Measurements from ENCODE around the gene FAM153A. TPM values are rescaled to one million over a fixed set of nuclear protein-coding genes. Genes with fewer than 3 reads are reported as not detected.
"Not testable (repeated sequence)": the region's sequence is repeated elsewhere in the genome, so short reads cannot be mapped to it uniquely, and the experiment has no call there.

Gene FAM153A
- total and polyA plus RNA-seq, 2 of the 8 experiments (the other 6 are each of a cell fraction or from before 2014, with no cell fraction given), result not detected

DNA sequence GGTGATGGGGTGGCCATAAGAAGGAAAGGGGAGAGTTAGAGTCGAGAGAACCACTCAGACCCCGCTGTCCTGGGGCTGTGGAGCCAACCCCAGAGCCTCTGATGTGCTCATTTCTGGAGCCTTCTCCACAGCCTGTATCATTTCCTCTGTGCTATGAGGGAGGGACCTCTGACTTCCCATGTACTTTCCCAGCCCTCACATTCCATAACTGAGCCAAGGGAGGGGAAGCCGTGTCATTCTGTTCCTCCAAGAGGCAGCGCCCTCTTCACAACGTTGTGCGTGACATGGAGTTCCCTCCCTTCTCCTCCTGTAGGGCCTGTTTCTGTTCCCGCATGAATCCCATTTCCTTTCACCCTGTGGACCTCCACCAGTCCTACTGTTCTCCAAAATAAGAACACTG is 57.8 kb downstream of the FAM153A start:
- H4K8ac ChIP-seq (ENCODE audit: extremely low read depth, insufficient read depth, low read length); H3K23me2 ChIP-seq (ENCODE audit: low read depth, low read length); H4K20me1 ChIP-seq (replicated peaks in 1 of 2; ENCODE audit: control insufficient read depth in 1 of 2, insufficient read depth in 2 of 2, low read length in 2 of 2); H3K4me3 ChIP-seq (ENCODE audit: extremely low read depth in 1 of 4, insufficient read depth in 2 of 4, low read depth in 3 of 4, low read length in 4 of 4); H2BK12ac ChIP-seq (ENCODE audit: low read depth, low read length); H3K18ac ChIP-seq (ENCODE audit: extremely low read depth, low read length); FAIRE-seq; H3K4me1 ChIP-seq (replicated peaks in 1 of 4; ENCODE audit: control insufficient read depth in 3 of 4, insufficient read depth in 4 of 4, low read length in 3 of 4); CTCF ChIA-PET (ENCODE audit: partially characterized antibody); H3K79me2 ChIP-seq (ENCODE audit: control insufficient read depth in 1 of 2, insufficient read depth in 2 of 2, low read length in 2 of 2); H2AFZ ChIP-seq (ENCODE audit: low read length); POLR2A ChIA-PET (ENCODE audit: partially characterized antibody); H2BK15ac ChIP-seq (ENCODE audit: low read length); H3K79me1 ChIP-seq (ENCODE audit: low read depth, low read length); H3K4ac ChIP-seq (replicated peaks; ENCODE audit: insufficient read length, low read depth, low read length); H3K9me3 ChIP-seq (ENCODE audit: insufficient read depth in 2 of 2, low read depth in 1 of 2, low read length in 1 of 2); H3K27ac ChIP-seq (ENCODE audit: low read depth, low read length); H3K4me2 ChIP-seq (ENCODE audit: insufficient read depth in 1 of 2, low read depth in 2 of 2, low read length in 2 of 2); DNase-seq (ENCODE audit: low read depth in 1 of 2, low spot score in 2 of 2); H2BK120ac ChIP-seq (replicated peaks; ENCODE audit: low read depth, low read length); H2AK5ac ChIP-seq (ENCODE audit: low read depth, low read length); H2BK20ac ChIP-seq (ENCODE audit: low read length); H4K5ac ChIP-seq (ENCODE audit: insufficient read length, low read depth, low read length); H3K14ac ChIP-seq (ENCODE audit: insufficient read length); H2BK5ac ChIP-seq (ENCODE audit: low read depth, low read length); H3K36me3 ChIP-seq (ENCODE audit: control insufficient read depth in 2 of 4, insufficient read depth in 4 of 4, low read length in 3 of 4); H3K23ac ChIP-seq (ENCODE audit: insufficient read length); H3K56ac ChIP-seq (replicated peaks; ENCODE audit: insufficient read length, low read depth, low read length); H4K91ac ChIP-seq (replicated peaks; ENCODE audit: insufficient read length, low read length); H3K27me3 ChIP-seq (replicated peaks in 1 of 4; ENCODE audit: control insufficient read depth in 3 of 4, extremely low read depth in 1 of 4, insufficient read depth in 3 of 4, low read length in 3 of 4); H3K9ac ChIP-seq (replicated peaks in 1 of 4; ENCODE audit: extremely low read depth in 1 of 4, low read depth in 3 of 4, low read length in 3 of 4): not testable (repeated sequence)
- WGBS, 2 experiments (ENCODE audit: extremely low coverage in 1 of 2, insufficient coverage in 1 of 2, insufficient read length in 1 of 2, insufficient replicate concordance in 2 of 2, low coverage in 1 of 2, low lambda C conversion rate in 2 of 2, missing lambda C conversion rate in 1 of 2), result no CpG with 5 or more reads among the region's 7 CpGs

DNA sequence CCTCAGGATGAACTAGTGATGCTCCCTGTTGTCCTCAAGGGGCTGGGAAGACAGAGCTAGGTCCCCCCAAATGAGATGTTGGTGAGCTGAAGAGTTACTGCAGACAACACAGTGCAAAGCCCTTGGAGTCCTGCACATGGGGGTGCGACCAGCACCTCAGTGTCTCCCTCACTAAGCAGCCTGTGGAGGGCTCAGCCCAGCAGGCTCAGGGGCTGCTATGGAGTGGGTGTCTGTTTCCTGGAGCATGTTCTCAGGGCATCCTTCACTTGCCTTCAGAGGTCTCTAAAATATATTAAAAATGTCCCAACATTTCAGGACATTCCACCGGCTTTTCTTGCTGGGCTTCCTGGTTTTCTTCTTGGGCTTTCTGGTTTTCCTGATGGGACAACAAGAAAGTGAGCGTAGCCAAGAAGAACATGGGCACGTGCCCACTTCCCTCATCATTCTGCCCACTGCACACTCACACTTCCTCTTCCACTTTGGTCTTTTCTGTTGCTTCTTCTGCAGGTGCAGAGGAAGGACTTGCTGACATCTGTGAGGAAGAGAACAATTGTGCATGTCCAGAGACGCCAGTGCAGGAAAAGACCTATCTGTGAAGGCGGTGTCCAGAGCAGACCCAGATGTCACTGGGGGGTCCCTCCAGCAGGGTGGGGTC is 58.7 kb downstream of the FAM153A start:
- H3K79me1 ChIP-seq (ENCODE audit: low read depth, low read length); DNase-seq (ENCODE audit: low read depth in 1 of 2, low spot score in 2 of 2); H3K14ac ChIP-seq (ENCODE audit: insufficient read length); H2BK5ac ChIP-seq (ENCODE audit: low read depth, low read length); POLR2A ChIA-PET (ENCODE audit: partially characterized antibody); H2BK20ac ChIP-seq (ENCODE audit: low read length); H2BK12ac ChIP-seq (ENCODE audit: low read depth, low read length); H3K4ac ChIP-seq (replicated peaks; ENCODE audit: insufficient read length, low read depth, low read length); H3K23ac ChIP-seq (ENCODE audit: insufficient read length); H4K5ac ChIP-seq (ENCODE audit: insufficient read length, low read depth, low read length); H3K4me1 ChIP-seq (replicated peaks in 1 of 4; ENCODE audit: control insufficient read depth in 3 of 4, insufficient read depth in 4 of 4, low read length in 3 of 4); H2BK15ac ChIP-seq (ENCODE audit: low read length); FAIRE-seq; H2BK120ac ChIP-seq (replicated peaks; ENCODE audit: low read depth, low read length); H3K79me2 ChIP-seq (ENCODE audit: control insufficient read depth in 1 of 2, insufficient read depth in 2 of 2, low read length in 2 of 2); H2AFZ ChIP-seq (ENCODE audit: low read length); H3K4me2 ChIP-seq (ENCODE audit: insufficient read depth in 1 of 2, low read depth in 2 of 2, low read length in 2 of 2); CTCF ChIA-PET (ENCODE audit: partially characterized antibody); H3K9ac ChIP-seq (replicated peaks in 1 of 4; ENCODE audit: extremely low read depth in 1 of 4, low read depth in 3 of 4, low read length in 3 of 4); H4K20me1 ChIP-seq (replicated peaks in 1 of 2; ENCODE audit: control insufficient read depth in 1 of 2, insufficient read depth in 2 of 2, low read length in 2 of 2); H3K36me3 ChIP-seq (ENCODE audit: control insufficient read depth in 2 of 4, insufficient read depth in 4 of 4, low read length in 3 of 4); H4K91ac ChIP-seq (replicated peaks; ENCODE audit: insufficient read length, low read length); H3K23me2 ChIP-seq (ENCODE audit: low read depth, low read length); H3K27ac ChIP-seq (ENCODE audit: low read depth, low read length); H3K56ac ChIP-seq (replicated peaks; ENCODE audit: insufficient read length, low read depth, low read length); H3K18ac ChIP-seq (ENCODE audit: extremely low read depth, low read length); H3K4me3 ChIP-seq (ENCODE audit: extremely low read depth in 1 of 4, insufficient read depth in 2 of 4, low read depth in 3 of 4, low read length in 4 of 4); H4K8ac ChIP-seq (ENCODE audit: extremely low read depth, insufficient read depth, low read length); H3K27me3 ChIP-seq (replicated peaks in 1 of 4; ENCODE audit: control insufficient read depth in 3 of 4, extremely low read depth in 1 of 4, insufficient read depth in 3 of 4, low read length in 3 of 4); H2AK5ac ChIP-seq (ENCODE audit: low read depth, low read length); H3K9me3 ChIP-seq (ENCODE audit: insufficient read depth in 2 of 2, low read depth in 1 of 2, low read length in 1 of 2): not testable (repeated sequence)
- WGBS, 2 experiments (ENCODE audit: extremely low coverage in 1 of 2, insufficient coverage in 1 of 2, insufficient read length in 1 of 2, insufficient replicate concordance in 2 of 2, low coverage in 1 of 2, low lambda C conversion rate in 2 of 2, missing lambda C conversion rate in 1 of 2), result no CpG with 5 or more reads among the region's 6 CpGs
